ENCODE data around the gene C5AR2.
A peak's percentile ranks its signal among the peaks of the same experiment; 100 is the strongest.
"Not testable (repeated sequence)": the region's sequence is repeated elsewhere in the genome, so short reads cannot be mapped to it uniquely, and the experiment has no call there.

The C5AR2 gene

DNA sequence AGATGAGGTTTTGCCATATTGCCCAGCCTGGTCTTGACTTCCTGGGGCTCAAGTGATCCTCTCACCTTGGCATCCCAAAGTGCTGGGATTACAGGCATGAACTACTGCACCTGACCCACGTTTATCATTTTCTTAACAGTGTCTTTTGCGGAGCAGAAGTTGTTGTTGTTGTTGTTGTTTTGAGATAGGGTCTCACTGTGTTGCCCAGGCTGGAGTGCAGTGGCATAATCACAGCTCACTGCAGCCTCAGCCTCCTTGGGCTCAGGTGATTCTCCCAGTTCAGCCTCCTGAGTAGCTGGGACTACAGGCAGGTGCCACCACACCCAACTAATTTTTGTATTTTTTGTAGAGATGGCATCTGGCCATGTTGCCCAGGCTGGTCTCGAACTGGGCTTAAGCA is 55.6 kb downstream of the C5AR2 start:
- DNase-seq (ENCODE audit: low spot score) = not testable (repeated sequence)

DNA sequence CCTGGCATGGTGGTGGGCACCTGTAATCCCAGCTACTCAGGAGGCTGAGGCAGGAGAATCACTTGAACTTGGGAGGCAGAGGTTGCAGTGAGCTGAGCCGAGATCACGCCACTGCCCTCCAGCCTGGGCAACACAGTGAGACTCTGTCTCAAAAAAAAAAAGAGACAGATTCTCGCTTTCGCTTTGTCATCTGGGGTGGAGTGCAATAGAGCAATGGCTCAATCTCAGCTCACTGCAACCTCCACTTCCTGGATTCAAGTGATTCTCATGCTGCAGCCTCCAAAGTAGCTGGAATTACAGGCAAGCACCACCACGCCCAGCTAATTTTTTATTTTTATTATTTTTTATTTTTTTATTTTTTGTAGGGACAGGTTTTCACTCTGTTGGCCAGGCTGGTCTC is 56.7 kb downstream of the C5AR2 start:
- DNase-seq (ENCODE audit: low spot score) = not testable (repeated sequence)

DNA sequence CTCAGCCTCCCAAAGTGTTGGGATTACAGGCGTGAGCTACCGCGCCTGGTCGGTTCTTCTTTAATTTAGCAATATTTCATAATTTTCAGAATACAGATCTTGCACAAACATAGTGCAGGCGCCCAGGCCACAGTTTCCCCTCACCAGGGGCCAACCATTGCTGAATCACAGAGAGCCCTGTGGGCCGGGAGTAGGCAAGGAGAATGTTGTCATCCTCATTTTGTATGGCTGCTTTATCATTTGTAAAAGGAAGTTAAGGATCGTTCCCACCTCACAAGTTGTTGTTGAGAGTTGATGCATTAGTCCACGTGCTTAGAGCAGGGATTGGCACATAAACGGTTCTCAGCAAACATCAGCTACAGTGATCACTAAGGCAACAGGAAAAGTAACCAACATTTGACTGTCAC is 57.2 kb downstream of the C5AR2 start:
- DNase-seq (ENCODE audit: low spot score) = no peak

DNA sequence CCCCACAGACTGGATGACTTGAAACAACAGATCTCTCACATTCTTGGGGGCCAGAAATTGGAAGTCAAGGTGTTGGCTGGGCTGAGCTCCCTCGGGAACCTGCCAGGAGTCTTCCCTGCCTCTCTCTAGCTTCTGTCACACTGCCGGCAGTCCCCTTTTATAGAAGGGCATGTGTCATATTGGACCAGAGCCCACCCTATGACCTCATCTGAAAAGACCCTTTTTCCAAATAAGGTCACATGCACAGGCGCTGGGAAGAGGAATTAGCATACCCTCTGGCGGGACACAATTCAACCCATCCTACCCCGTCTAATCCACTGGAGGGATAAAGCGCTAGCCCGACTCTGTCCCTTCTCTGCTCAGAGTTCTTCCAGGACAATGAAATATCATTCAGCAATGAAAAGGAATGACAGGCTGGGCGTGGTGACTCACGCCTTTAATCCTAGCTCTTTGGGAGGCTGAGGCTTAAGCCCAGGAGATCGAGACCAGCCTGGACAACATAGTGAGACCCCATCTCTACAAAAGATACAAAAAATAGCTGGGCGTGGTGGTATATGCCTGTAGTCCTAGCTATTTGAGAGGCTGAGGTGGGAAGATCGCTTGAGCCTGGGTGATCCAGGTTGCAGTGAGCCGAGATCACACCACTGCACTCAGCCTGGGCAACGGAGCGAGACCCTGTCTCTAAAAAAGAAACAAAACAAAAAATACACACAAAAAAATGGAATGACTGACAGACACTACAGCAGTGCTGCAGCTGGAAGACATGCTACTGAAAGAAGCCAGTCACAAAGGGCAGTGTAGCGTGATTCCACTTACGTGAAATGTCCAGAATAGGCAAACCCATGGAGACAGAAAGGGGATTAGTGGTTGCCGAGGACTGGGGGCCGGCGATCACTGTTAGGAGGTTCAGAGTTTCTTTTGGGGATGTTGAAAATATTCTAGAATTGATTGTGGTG is 58.8 kb downstream of the C5AR2 start:
- DNase-seq (ENCODE audit: low spot score) = no peak

DNA sequence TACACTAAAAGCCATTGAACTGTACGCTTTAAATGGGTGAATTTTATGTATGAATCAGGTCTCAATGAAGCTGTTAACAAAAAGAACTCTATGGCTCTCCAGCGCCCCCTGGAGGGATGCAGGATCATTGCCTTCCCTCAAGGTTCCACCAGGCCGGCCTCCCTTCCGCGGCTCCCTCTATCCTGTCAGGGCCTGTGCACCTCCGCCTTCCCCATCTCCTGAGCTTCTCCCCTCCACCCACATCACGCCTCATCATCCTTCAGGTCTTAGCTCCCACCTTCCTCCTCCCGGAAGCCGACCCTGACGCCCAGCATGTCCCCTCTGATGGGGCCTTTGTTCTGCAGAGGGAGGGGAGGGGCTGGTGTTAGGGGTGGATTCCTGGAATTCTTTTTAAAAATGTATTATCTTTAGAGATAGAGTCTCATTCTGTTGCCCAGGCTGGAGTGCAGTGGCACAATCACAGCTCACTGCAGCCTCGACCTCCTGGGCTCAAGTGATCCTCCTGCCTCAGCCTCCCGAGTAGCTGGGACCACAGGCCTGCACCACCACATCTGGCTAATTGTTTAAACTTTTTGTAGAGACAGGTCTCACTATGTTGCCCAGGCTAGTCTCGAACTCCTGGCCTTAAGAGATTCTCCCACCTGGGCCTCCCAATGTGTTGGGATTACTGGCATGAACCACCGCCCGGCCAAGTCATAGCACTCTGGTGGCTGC is 59.7 kb downstream of the C5AR2 start:
- DNase-seq (ENCODE audit: low spot score) = peak; percentile 78
